Ovary (tissue), 3 donors: ENCODE measurements around the gene MGAT5.

Experiments used
- EP300 ChIP-seq: sonication (generic); formaldehyde crosslinking; IDR thresholded peaks from one replicate; pipeline ENCODE4 v1.6.1; 2017; ENCODE audit warnings: antibody characterized with exemption
- TF ChIP-seq, protein P1 (sequence below), 3 donors: fragments of 450-650 bp in 2 of 3; fragments of 200-600 bp in 1 of 3; IDR thresholded peaks; one replicate each; pipeline versions ENCODE4 v1.5.1 to v1.8.0; 2016 to 2022; ENCODE audit warnings: antibody characterized with exemption in 3 of 3, mild to moderate bottlenecking in 1 of 3
- donor health status: DM: no; HTN: no; CAD: no.

DNA sequence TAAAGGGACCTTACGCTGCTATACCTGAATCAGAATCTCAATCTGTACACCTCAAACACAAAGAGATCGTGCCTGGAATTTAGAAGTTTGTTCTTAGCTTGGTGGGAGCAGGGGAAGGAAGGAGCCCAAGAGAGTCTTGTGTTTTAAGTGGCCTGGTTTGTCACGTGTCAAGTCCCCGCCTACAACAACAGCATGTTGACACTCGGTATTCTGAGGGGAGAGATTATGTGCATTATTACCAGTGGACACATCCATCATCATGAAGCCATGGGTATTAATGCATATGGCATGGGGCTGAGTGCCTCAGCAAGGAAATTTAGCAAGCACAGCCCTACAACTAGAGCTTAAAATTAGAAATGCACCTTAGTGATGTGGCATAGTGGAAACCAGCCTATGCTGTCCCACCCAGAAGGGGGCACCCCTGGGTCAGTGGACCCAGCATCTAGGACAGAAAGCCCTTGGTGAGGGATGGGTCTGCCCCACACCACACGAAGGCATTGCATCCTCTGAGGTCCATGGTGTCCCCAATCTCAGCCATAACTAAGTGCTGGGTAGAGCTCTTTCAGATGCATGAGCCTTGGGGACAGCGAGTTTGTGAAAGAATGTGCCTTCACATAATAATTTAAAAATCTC lies 138.7 kb downstream of the MGAT5 start:
- TF ChIP-seq, protein P1, sequence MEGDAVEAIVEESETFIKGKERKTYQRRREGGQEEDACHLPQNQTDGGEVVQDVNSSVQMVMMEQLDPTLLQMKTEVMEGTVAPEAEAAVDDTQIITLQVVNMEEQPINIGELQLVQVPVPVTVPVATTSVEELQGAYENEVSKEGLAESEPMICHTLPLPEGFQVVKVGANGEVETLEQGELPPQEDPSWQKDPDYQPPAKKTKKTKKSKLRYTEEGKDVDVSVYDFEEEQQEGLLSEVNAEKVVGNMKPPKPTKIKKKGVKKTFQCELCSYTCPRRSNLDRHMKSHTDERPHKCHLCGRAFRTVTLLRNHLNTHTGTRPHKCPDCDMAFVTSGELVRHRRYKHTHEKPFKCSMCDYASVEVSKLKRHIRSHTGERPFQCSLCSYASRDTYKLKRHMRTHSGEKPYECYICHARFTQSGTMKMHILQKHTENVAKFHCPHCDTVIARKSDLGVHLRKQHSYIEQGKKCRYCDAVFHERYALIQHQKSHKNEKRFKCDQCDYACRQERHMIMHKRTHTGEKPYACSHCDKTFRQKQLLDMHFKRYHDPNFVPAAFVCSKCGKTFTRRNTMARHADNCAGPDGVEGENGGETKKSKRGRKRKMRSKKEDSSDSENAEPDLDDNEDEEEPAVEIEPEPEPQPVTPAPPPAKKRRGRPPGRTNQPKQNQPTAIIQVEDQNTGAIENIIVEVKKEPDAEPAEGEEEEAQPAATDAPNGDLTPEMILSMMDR (IDR thresholded peaks at IDR 0.05) = no peak
- TF ChIP-seq EP300 = no peak
